Immature natural killer cell (primary cell): ENCODE results near the gene MAP3K5. TPM values are rescaled to one million over a fixed set of nuclear protein-coding genes. Genes with fewer than 3 reads are reported as not detected.

Experiments
- DNase-seq, 3 donors: peaks; one replicate each; pipeline ENCODE4 v3.0.0; 2022; ENCODE audit warnings: mixed read lengths in 1 of 3
- H3K27ac Mint-ChIP-seq, 6 donors: one replicate each; pipeline ENCODE4 v1.8.0; 2020; ENCODE audit warnings: mixed read lengths in 6 of 6, mild to moderate bottlenecking in 5 of 6, inconsistent platforms in 4 of 6, moderate library complexity in 3 of 6
- H3K27me3 Mint-ChIP-seq, 3 donors: one replicate each; pipeline ENCODE4 v1.8.0; 2020 to 2021; ENCODE audit warnings: low read depth in 3 of 3, mild to moderate bottlenecking in 3 of 3, mixed read lengths in 3 of 3, moderate library complexity in 3 of 3, inconsistent platforms in 1 of 3
- H3K36me3 Mint-ChIP-seq, 3 donors: one replicate each; pipeline ENCODE4 v1.8.0; 2020; ENCODE audit warnings: mixed read lengths in 3 of 3, inconsistent platforms in 2 of 3, mild to moderate bottlenecking in 2 of 3
- H3K4me1 Mint-ChIP-seq, 2 donors: one replicate each; pipeline ENCODE4 v1.8.0; 2020; ENCODE audit warnings: inconsistent platforms in 2 of 2, mild to moderate bottlenecking in 2 of 2, mixed read lengths in 2 of 2, moderate library complexity in 1 of 2
- H3K4me3 Mint-ChIP-seq, 5 donors: one replicate each; pipeline ENCODE4 v1.8.0; 2020; ENCODE audit warnings: mild to moderate bottlenecking in 5 of 5, mixed read lengths in 5 of 5, inconsistent platforms in 3 of 5, moderate library complexity in 3 of 5
- H3K9me3 Mint-ChIP-seq, 6 donors: one replicate each; pipeline ENCODE4 v1.8.0; 2020; ENCODE audit warnings: mild to moderate bottlenecking in 6 of 6, mixed read lengths in 6 of 6, inconsistent platforms in 4 of 6, moderate library complexity in 3 of 6
- polyA plus RNA-seq, 3 donors: library from polyadenylated mRNA; unstranded; fragments of 300-500 nt; fragmentation: Illumina TruSeq; gene quantifications; one replicate each; pipeline ENCODE4 v1.2.3, GENCODE V29; 2021

MAP3K5 gene
- polyA plus RNA-seq, 3 donors from 2014 or later = 5.5 to 13.8 (median 6.2) TPM

- Mint-ChIP-seq H3K27ac (peak overlapping the region in 2 of 6 donors; percentile 3 to 47), H3K9me3 (no peaks in the 10 kb centered on the region), H3K4me3 (peak overlapping the region; percentile 72 to 85 (median 76)), H3K36me3 (no peaks in the 10 kb centered on the region), H3K4me1 (peaks cover 10 to 12% of the 10 kb centered on the region in 2 donors), H3K27me3 (peaks cover 11 to 18% (median 15%) of the 10 kb centered on the region in 3 donors)
- no peak for DNase-seq
Observed at GRCh38 chr6:136549300-136550044, 242.8 kb downstream of the MAP3K5 start.

GRCh38 chr6:136548582-136549299 is 243.5 kb downstream of the MAP3K5 start:
- Mint-ChIP-seq H3K36me3 (no peaks in the 10 kb centered on the region), H3K9me3 (no peaks in the 10 kb centered on the region), H3K27ac (peak overlapping the region in 2 of 6 donors; percentile 3 to 47), H3K27me3 (peaks cover 15 to 18% (median 17%) of the 10 kb centered on the region in 3 donors), H3K4me1 (peaks cover 10 to 12% of the 10 kb centered on the region in 2 donors), H3K4me3 (peak overlapping the region; percentile 72 to 85 (median 76))
- DNase-seq = no peak

- DNase-seq = no peak
- Mint-ChIP-seq H3K4me3 (no peak overlapping the region), H3K27ac (no peak overlapping the region), H3K27me3 (peaks cover 15 to 19% (median 18%) of the 10 kb centered on the region in 3 donors), H3K9me3 (no peaks in the 10 kb centered on the region), H3K4me1 (peaks cover 10 to 12% of the 10 kb centered on the region in 2 donors), H3K36me3 (no peaks in the 10 kb centered on the region)
Observed at GRCh38 chr6:136547871-136548270, 244.4 kb downstream of the MAP3K5 start.

GRCh38 chr6:136547336-136547735 is 244.9 kb downstream of the MAP3K5 start:
- H3K36me3 Mint-ChIP-seq = no peaks in the 10 kb centered on the region
- DNase-seq = no peak
- peaks cover 15 to 20% (median 18%) of the 10 kb centered on the region in 3 donors for H3K27me3 Mint-ChIP-seq
- H3K9me3 Mint-ChIP-seq = no peaks in the 10 kb centered on the region
- no peak overlapping the region for H3K4me3 Mint-ChIP-seq
- H3K4me1 Mint-ChIP-seq = peaks cover 10 to 12% of the 10 kb centered on the region in 2 donors
- H3K27ac Mint-ChIP-seq = no peak overlapping the region

GRCh38 chr6:136546331-136546730 is 245.9 kb downstream of the MAP3K5 start:
- Mint-ChIP-seq H3K36me3 (no peaks in the 10 kb centered on the region), H3K4me3 (no peak overlapping the region), H3K27ac (no peak overlapping the region), H3K9me3 (no peaks in the 10 kb centered on the region), H3K4me1 (peaks cover 10 to 12% of the 10 kb centered on the region in 2 donors), H3K27me3 (peaks cover 15 to 20% (median 18%) of the 10 kb centered on the region in 3 donors)
- DNase-seq = no peak

- no peaks in the 10 kb centered on the region for H3K9me3 Mint-ChIP-seq
- H3K36me3 Mint-ChIP-seq = no peaks in the 10 kb centered on the region
- peaks cover 3 to 5% of the 10 kb centered on the region in 2 donors for H3K4me1 Mint-ChIP-seq
- no peak overlapping the region for H3K4me3 Mint-ChIP-seq
- no peak for DNase-seq
- peaks cover 9 to 25% (median 14%) of the 10 kb centered on the region in 3 donors for H3K27me3 Mint-ChIP-seq
- no peak overlapping the region for H3K27ac Mint-ChIP-seq
Observed at GRCh38 chr6:136544326-136544725, 248.0 kb downstream of the MAP3K5 start.

- Mint-ChIP-seq H3K27me3 (peaks cover 1 to 22% (median 2%) of the 10 kb centered on the region in 3 donors), H3K4me1 (no peaks in the 10 kb centered on the region)
Observed at GRCh38 chr6:136541395-136541794, 250.9 kb downstream of the MAP3K5 start.

GRCh38 chr6:136539967-136540652 is 252.2 kb downstream of the MAP3K5 start:
- Mint-ChIP-seq H3K27ac (no peak overlapping the region), H3K36me3 (peaks cover 0 to 3% (median 0%) of the 10 kb centered on the region in 3 donors), H3K27me3 (peaks cover 0 to 20% (median 3%) of the 10 kb centered on the region in 3 donors), H3K4me1 (peaks cover 3% of the 10 kb centered on the region in 2 donors), H3K9me3 (no peaks in the 10 kb centered on the region), H3K4me3 (no peak overlapping the region)
- no peak for DNase-seq

More at GRCh38 chr6:136541395-136541794, 250.9 kb downstream of the MAP3K5 start:
- H3K9me3 Mint-ChIP-seq = no peaks in the 10 kb centered on the region
- no peak overlapping the region for H3K4me3 Mint-ChIP-seq
- H3K27ac Mint-ChIP-seq = no peak overlapping the region
- no peaks in the 10 kb centered on the region for H3K36me3 Mint-ChIP-seq
- DNase-seq = no peak

- Mint-ChIP-seq H3K9me3 (no peaks in the 10 kb centered on the region), H3K4me3 (no peak overlapping the region), H3K4me1 (peaks cover 4 to 5% of the 10 kb centered on the region in 2 donors), H3K27me3 (peaks cover 0 to 10% (median 3%) of the 10 kb centered on the region in 3 donors), H3K27ac (no peak overlapping the region), H3K36me3 (peaks cover 0 to 3% (median 0%) of the 10 kb centered on the region in 3 donors)
- no peak for DNase-seq
Observed at GRCh38 chr6:136538836-136539235, 253.4 kb downstream of the MAP3K5 start.

GRCh38 chr6:136535880-136536650 is 256.2 kb downstream of the MAP3K5 start:
- H3K27ac Mint-ChIP-seq = no peak overlapping the region
- H3K27me3 Mint-ChIP-seq = peaks cover 2 to 11% (median 3%) of the 10 kb centered on the region in 3 donors
- no peak for DNase-seq
- H3K4me3 Mint-ChIP-seq = no peak overlapping the region
- H3K4me1 Mint-ChIP-seq = peaks cover 4 to 5% of the 10 kb centered on the region in 2 donors
- peaks cover 0 to 3% (median 0%) of the 10 kb centered on the region in 3 donors for H3K36me3 Mint-ChIP-seq
- H3K9me3 Mint-ChIP-seq = no peaks in the 10 kb centered on the region

- H3K36me3 Mint-ChIP-seq = peaks cover 0 to 3% (median 0%) of the 10 kb centered on the region in 3 donors
Observed at GRCh38 chr6:136535017-136535765, 257.1 kb downstream of the MAP3K5 start.

GRCh38 chr6:136534268-136534667 is 258.0 kb downstream of the MAP3K5 start:
- no peak overlapping the region for H3K4me3 Mint-ChIP-seq
- H3K9me3 Mint-ChIP-seq = no peaks in the 10 kb centered on the region
- peaks cover 0 to 3% (median 0%) of the 10 kb centered on the region in 3 donors for H3K36me3 Mint-ChIP-seq
- peaks cover 2 to 7% (median 6%) of the 10 kb centered on the region in 3 donors for H3K27me3 Mint-ChIP-seq
- H3K27ac Mint-ChIP-seq = no peak overlapping the region
- H3K4me1 Mint-ChIP-seq = peaks cover 4 to 5% of the 10 kb centered on the region in 2 donors
- no peak for DNase-seq

More at GRCh38 chr6:136535017-136535765, 257.1 kb downstream of the MAP3K5 start:
- no peak overlapping the region for H3K4me3 Mint-ChIP-seq
- H3K27me3 Mint-ChIP-seq = peaks cover 2 to 9% (median 3%) of the 10 kb centered on the region in 3 donors
- DNase-seq = no peak
- H3K4me1 Mint-ChIP-seq = peaks cover 4 to 5% of the 10 kb centered on the region in 2 donors
- H3K9me3 Mint-ChIP-seq = no peaks in the 10 kb centered on the region
- no peak overlapping the region for H3K27ac Mint-ChIP-seq
